AG04449 (cell line): ENCODE data around the gene PRKG1.
"Not testable (repeated sequence)": the region's sequence is repeated elsewhere in the genome, so short reads cannot be mapped to it uniquely, and the experiment has no call there.

Experiments used
- CTCF ChIA-PET: fragments of 350-600 bp; formaldehyde crosslinking; extraction: SDS; loops from one replicate; lab custom pipeline; 2021; ENCODE audit warnings: antibody characterized with exemption; lab: Yijun Ruan, JAX
- POLR2A ChIA-PET: fragments of 400-600, 350-600 bp; formaldehyde crosslinking; extraction: SDS; loops from one replicate; lab custom pipeline; 2020; ENCODE audit warnings: antibody characterized with exemption, inconsistent platforms; lab: Yijun Ruan, JAX
- DNase-seq: peaks from one replicate; pipeline ENCODE4 v3.0.0-alpha.2; 2010; ENCODE audit warnings: low read depth, low spot score
- H3K4me3 ChIP-seq: 2 replicates; pipeline ENCODE4 v1.5.1; 2011; ENCODE audit warnings: low read depth, mild to moderate bottlenecking, control low read depth, low read length
- CTCF ChIP-seq: IDR thresholded peaks from one replicate; pipeline ENCODE4 v1.5.1; 2011; ENCODE audit warnings: mild to moderate bottlenecking, moderate library complexity, low read length, control low read depth, inconsistent platforms; ENCODE audit not compliant: insufficient read depth; ENCODE audit errors: missing control alignments

The PRKG1 gene

DNA sequence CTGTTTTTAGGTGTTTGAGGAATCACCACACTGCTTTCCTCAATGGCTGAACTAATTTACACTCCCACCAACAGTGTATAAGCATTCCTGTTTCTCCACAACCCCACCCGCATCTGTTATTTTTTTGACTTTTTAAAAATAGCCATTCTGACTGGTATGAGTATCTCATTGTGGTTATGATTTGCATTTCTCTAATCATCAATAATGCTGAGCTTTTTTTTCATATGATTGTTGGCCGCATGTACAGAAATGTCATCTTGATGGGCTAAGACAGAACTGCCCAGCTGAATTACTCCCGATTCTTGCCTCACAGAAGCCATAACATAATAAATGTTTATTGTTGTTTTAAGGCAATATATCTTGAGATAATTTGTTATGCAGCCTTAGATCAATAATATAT lies 1146.7 kb downstream of the PRKG1 start:
- DNase-seq = no peak
- ChIA-PET POLR2A (no interaction called here), CTCF (no interaction called here)
- H3K4me3 ChIP-seq = no peak overlapping the region
- TF ChIP-seq CTCF = no peak

GRCh38 chr10:52221923-52222322 lies 1147.6 kb downstream of the PRKG1 start:
- DNase-seq = no peak
- no peak for TF ChIP-seq CTCF
- H3K4me3 ChIP-seq = no peak overlapping the region
- ChIA-PET CTCF (no interaction called here), POLR2A (interaction anchor here (1.2 kb wide), 1 partner anchor 714 kb away, joined by 5 read pairs; no protein-coding TSS in a partner anchor)

- no peak overlapping the region for H3K4me3 ChIP-seq
- peak; percentile 16 for DNase-seq
- TF ChIP-seq CTCF = no peak
- POLR2A ChIA-PET = no interaction called here
- CTCF ChIA-PET = interaction anchor here (2.2 kb wide), 1 partner anchor 10 kb away, joined by 8 read pairs; no protein-coding TSS in a partner anchor
Observed at GRCh38 chr10:52226197-52226847, 1152.0 kb downstream of the PRKG1 start.

- ChIA-PET CTCF (interaction anchor here (1.0 kb wide), 1 partner anchor 12 kb away, joined by 6 read pairs; no protein-coding TSS in a partner anchor), POLR2A (no interaction called here)
- TF ChIP-seq CTCF = no peak
- no peak for DNase-seq
- no peak overlapping the region for H3K4me3 ChIP-seq
Observed at GRCh38 chr10:52228556-52228955, 1154.3 kb downstream of the PRKG1 start.

- ChIA-PET CTCF (interaction anchor here (1.0 kb wide), 2 partner anchors 13 to 551 kb away, joined by 3 to 6 read pairs; no protein-coding TSS in a partner anchor), POLR2A (no interaction called here)
- no peak overlapping the region for H3K4me3 ChIP-seq
- no peak for DNase-seq
- TF ChIP-seq CTCF = no peak
Observed at GRCh38 chr10:52229291-52229931, 1155.1 kb downstream of the PRKG1 start.

- ChIA-PET POLR2A (no interaction called here), CTCF (no interaction called here)
- no peak overlapping the region for H3K4me3 ChIP-seq
- DNase-seq = no peak
- TF ChIP-seq CTCF = no peak
Observed at GRCh38 chr10:52232561-52233350, 1158.5 kb downstream of the PRKG1 start.

- POLR2A ChIA-PET, CTCF ChIA-PET, DNase-seq, H3K4me3 ChIP-seq: not testable (repeated sequence)
Observed at GRCh38 chr10:52233351-52233991, 1159.2 kb downstream of the PRKG1 start.
